ENCODE results near the gene ZNF30. TPM values are rescaled to one million over a fixed set of nuclear protein-coding genes. Genes with fewer than 3 reads are reported as not detected.

Gene ZNF30
- total RNA-seq, 4 donors from 2014 or later = 1.6 to 9.9 (median 2.1) TPM

DNA sequence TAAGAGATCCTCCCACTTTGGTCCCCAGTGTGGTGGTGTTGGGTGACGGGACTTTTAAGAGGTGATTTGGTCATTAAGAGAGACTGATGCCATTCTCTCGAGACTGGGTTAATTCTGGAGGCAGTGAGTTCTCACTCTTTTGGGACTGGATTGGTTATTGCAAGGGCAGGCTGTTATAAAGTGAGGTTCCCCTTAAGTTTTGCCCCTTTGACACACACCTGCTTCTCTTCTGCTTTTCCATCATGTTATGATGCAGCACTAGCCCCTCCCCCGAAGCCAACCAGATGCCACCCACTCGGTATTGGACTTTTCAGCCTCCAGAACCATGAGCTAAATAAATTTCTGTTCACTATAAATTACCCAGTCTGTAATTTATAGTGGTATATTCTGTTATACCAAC is 57.1 kb downstream of the ZNF30 start:
- Histone ChIP-seq H3K4me3 (no peak overlapping the region), H3K9me3 (no peaks in the 10 kb centered on the region), H3K27ac (no peak overlapping the region), H3K27me3 (no peaks in the 10 kb centered on the region), H3K36me3 (no peaks in the 10 kb centered on the region), H3K4me1 (peaks cover 0 to 9% (median 0%) of the 10 kb centered on the region in 4 donors)
- TF ChIP-seq POLR2A (IDR thresholded peaks at IDR 0.05) = no peak
- TF ChIP-seq CTCF (IDR thresholded peaks at IDR 0.05) = no peak
- DNase-seq = no peak

DNA sequence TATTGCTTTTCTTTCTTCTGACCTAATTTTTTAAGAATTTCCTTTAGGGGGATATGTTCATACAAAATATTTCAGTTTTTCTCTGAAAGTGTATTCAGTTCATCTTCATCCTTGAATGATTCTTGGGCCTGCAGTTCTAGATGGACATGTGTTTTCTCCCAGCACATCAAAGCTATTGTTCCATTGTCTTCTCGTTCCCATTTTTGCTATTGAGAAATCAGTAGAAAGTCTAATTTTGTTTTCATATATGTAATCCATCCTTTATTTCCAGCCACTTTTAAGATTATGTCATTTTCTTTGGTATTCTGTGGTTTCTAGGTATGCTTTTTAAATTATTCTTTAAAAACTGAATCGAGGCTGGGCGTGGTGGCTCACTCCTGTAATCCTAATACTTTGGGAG is 57.6 kb downstream of the ZNF30 start:
- no peaks in the 10 kb centered on the region for H3K27me3 ChIP-seq
- DNase-seq = no peak

GRCh38 chr19:34985249-34986022 is 58.7 kb downstream of the ZNF30 start:
- Histone ChIP-seq H3K9me3 (no peaks in the 10 kb centered on the region), H3K27me3 (no peaks in the 10 kb centered on the region), H3K36me3 (no peaks in the 10 kb centered on the region), H3K4me1 (peaks cover 0 to 9% (median 0%) of the 10 kb centered on the region in 4 donors), H3K4me3 (no peak overlapping the region), H3K27ac (peak overlapping the region in 1 of 4 donors; percentile 7)
- no peak for TF ChIP-seq CTCF (IDR thresholded peaks at IDR 0.05)
- no peak for TF ChIP-seq POLR2A (IDR thresholded peaks at IDR 0.05)
- DNase-seq = peak in 2 of 3 donors; percentile 37 to 64

More for the DNA sequence above, 57.6 kb downstream of the ZNF30 start:
- Histone ChIP-seq H3K4me1 (peaks cover 0 to 9% (median 0%) of the 10 kb centered on the region in 4 donors), H3K36me3 (no peaks in the 10 kb centered on the region), H3K9me3 (no peaks in the 10 kb centered on the region), H3K27ac (no peak overlapping the region), H3K4me3 (no peak overlapping the region)
- TF ChIP-seq CTCF (IDR thresholded peaks at IDR 0.05) = no peak
- TF ChIP-seq POLR2A (IDR thresholded peaks at IDR 0.05) = no peak

GRCh38 chr19:34988119-34988518 is 61.4 kb downstream of the ZNF30 start:
- H3K4me3 ChIP-seq = no peak overlapping the region
- TF ChIP-seq POLR2A (IDR thresholded peaks at IDR 0.05) = no peak
- no peak for TF ChIP-seq CTCF (IDR thresholded peaks at IDR 0.05)
- no peaks in the 10 kb centered on the region for H3K36me3 ChIP-seq
- DNase-seq = no peak
- no peaks in the 10 kb centered on the region for H3K27me3 ChIP-seq
- no peaks in the 10 kb centered on the region for H3K9me3 ChIP-seq
- H3K27ac ChIP-seq = no peak overlapping the region
- peaks cover 0 to 9% (median 0%) of the 10 kb centered on the region in 4 donors for H3K4me1 ChIP-seq

GRCh38 chr19:34989298-34989697 is 62.6 kb downstream of the ZNF30 start:
- no peak overlapping the region for H3K4me3 ChIP-seq
- H3K36me3 ChIP-seq = no peaks in the 10 kb centered on the region
- peaks cover 0 to 12% (median 0%) of the 10 kb centered on the region in 4 donors for H3K4me1 ChIP-seq
- H3K27ac ChIP-seq = no peak overlapping the region
- no peak for TF ChIP-seq POLR2A (IDR thresholded peaks at IDR 0.05)
- no peak for TF ChIP-seq CTCF (IDR thresholded peaks at IDR 0.05)
- no peaks in the 10 kb centered on the region for H3K27me3 ChIP-seq
- H3K9me3 ChIP-seq = no peaks in the 10 kb centered on the region
- no peak for DNase-seq
